GM12865 (cell line): Measurements from ENCODE around the gene EPG5.

Experiments
- DNase-seq: peaks from one replicate; pipeline ENCODE4 v3.0.0; 2010; ENCODE audit warnings: low read depth
- H3K4me3 ChIP-seq: 2 replicates; pipeline ENCODE4 v1.5.1; 2011; ENCODE audit warnings: mild to moderate bottlenecking, low read depth, low read length, control low read depth
- CTCF ChIP-seq: IDR thresholded peaks from 2 replicates; pipeline ENCODE4 v1.5.1; 2011; ENCODE audit warnings: low read length, control low read depth, low read depth, inconsistent platforms; ENCODE audit not compliant: insufficient read depth; ENCODE audit errors: missing control alignments

Gene EPG5

DNA sequence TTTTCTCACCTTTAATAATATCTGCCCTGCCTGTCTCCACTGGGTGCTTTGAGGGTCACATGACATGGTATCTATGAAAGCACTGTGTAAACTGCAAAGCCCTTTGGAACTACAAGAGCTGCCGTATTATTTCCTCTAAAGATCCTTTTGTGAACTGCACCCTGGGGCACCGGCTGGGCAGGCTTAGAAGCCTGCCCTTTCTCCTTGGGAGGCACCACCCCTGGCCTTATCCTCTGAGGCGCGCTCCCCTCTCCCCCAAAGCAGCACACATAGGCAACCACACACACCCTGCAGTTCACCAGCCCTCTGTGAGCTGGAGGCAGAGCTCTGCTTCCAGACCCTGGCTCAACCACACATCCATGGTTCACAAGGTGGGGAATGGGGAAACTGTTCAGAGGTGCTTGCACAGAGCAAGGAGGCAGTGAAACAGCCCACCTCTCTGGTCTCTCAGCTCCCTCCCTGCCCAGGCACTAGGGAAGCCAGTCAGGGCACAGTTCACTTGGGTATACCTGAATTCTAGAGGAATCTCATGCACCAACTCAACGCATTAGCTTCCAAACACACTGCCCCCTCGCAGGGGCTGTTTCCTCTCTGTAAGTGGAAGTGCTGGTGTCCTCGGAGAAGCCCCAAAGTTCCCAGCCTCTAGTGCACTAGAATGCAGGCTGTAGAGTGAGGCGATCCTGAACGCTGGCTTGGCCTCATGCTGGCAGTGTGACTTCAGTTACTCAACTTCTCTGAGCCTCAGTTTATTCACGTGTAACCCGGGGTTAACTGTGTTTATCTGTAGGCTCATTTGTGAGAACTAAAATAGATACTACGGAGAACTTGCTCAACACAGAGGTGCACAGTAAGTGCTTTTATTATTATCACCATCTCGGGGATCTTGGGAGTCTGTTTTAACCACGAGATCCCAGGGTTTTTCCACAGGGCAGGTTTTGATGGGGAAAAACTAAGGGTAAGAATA is 130.6 kb downstream of the EPG5 start:
- no peak for DNase-seq
- TF ChIP-seq CTCF: no peak
- H3K4me3 ChIP-seq: no peak overlapping the region

- H3K4me3 ChIP-seq: no peak overlapping the region
- TF ChIP-seq CTCF: no peak
- no peak for DNase-seq
Observed at GRCh38 chr18:45835057-45835636, 132.0 kb downstream of the EPG5 start.

DNA sequence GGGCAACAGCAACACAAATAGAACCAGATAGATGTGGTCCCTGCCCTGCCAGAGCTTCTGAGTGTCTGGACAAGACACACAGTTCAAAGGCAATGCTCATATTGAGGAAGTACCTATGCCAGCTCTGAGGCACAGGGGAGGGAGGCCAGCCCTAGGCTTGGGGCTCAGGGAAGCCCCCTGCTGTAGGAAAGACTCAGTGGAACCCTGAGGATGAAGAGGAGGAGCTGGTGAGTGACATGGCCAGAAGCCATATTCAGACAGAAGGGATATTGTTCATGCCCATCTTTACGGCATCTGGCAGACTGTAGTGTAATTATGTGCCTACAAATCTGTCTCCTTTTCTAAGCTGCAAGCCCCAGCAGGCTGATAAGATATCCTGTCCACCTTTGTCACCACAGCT is 132.8 kb downstream of the EPG5 start:
- TF ChIP-seq CTCF: no peak
- no peak overlapping the region for H3K4me3 ChIP-seq
- no peak for DNase-seq

DNA sequence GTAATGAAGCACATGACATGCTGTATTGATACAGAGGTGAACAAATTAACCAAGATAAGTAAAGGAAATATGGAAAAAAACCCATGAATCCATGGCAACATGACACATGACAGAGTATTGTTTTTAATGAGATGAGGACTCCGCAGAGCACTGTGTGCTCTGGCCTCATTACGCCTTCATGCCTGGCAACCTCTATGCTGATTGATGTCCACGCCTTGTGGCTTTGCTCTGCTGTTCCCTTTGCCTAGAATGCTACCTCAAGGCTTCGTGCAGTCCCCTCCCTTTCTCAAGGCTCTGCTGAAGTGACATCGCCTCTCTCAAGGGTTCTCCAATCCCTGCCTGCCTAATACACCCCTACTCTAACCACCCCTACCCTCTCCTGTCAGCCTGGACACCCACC is 133.3 kb downstream of the EPG5 start:
- no peak overlapping the region for H3K4me3 ChIP-seq
- no peak for DNase-seq
- no peak for TF ChIP-seq CTCF

DNA sequence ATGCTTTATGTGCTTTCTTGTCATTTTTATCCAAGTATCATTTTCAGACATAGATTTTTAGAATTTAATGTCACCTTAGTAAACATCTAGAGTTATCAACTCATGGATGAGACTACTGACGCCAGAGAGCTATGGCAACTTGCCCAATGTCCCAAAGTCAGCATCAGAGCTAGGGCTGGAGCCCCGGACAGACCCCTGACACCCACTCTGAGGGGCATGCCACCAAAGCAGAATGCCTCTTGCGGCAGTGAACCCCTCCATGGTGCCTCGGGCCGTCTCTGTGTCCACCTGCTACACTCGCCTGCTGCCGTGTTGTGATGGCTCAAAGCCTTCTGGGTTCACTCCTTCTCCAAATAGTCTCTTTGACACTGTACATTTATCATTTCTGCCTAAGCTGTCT is 136.2 kb downstream of the EPG5 start:
- no peak for TF ChIP-seq CTCF
- DNase-seq: no peak
- no peak overlapping the region for H3K4me3 ChIP-seq

DNA sequence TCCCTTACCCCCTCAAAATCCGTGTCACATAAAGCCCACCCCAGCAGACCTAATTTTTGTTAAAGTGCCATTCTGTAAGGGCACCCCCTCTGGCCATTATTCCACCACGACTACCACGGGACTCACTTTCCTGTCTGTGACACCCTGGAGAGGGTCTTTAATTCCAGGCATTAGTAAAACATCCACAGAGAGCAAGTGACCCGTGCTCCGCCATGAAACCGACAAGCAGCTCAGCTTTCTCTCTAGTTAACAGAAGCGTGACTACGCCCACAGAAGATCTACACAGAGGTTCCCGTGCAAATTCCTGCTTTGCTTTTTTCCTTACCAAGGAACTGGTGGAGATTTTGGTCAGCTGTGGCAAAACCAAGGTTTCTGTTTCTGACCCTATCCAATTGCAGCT is 137.3 kb downstream of the EPG5 start:
- no peak for TF ChIP-seq CTCF
- DNase-seq: no peak
- H3K4me3 ChIP-seq: no peak overlapping the region
